Esophagus (tissue), 2 donors: Measurements from ENCODE around the gene ATP5F1D. TPM values are rescaled to one million over a fixed set of nuclear protein-coding genes. Genes with fewer than 3 reads are reported as not detected.
A peak's percentile ranks its signal among the peaks of the same experiment; 100 is the strongest.

ENCODE experiments used
- H3K27ac ChIP-seq, 2 donors: one replicate each; pipeline ENCODE4 v1.5.1; 2013; ENCODE audit warnings: low read depth in 2 of 2, mild to moderate bottlenecking in 2 of 2, inconsistent platforms in 1 of 2, low read length in 1 of 2, moderate library complexity in 1 of 2
- H3K27me3 ChIP-seq, 2 donors: one replicate each; pipeline ENCODE4 v1.6.1; 2013; ENCODE audit warnings: low read length in 2 of 2, control low read depth in 1 of 2, mild to moderate bottlenecking in 1 of 2; ENCODE audit not compliant: insufficient read depth in 2 of 2, control insufficient read depth in 1 of 2
- H3K36me3 ChIP-seq, 2 donors: one replicate each; pipeline ENCODE4 v1.6.1; 2013; ENCODE audit warnings: low read length in 1 of 2; ENCODE audit not compliant: control insufficient read depth in 2 of 2, insufficient read depth in 2 of 2
- H3K4me1 ChIP-seq, 2 donors: one replicate each; pipeline ENCODE4 v1.6.1; 2013; ENCODE audit warnings: low read length in 1 of 2; ENCODE audit not compliant: control insufficient read depth in 2 of 2, insufficient read depth in 2 of 2
- H3K4me3 ChIP-seq, 2 donors: one replicate each; pipeline ENCODE4 v1.5.1; 2013; ENCODE audit warnings: low read length in 2 of 2, mild to moderate bottlenecking in 2 of 2, low read depth in 1 of 2, moderate library complexity in 1 of 2
- H3K9me3 ChIP-seq, 2 donors: one replicate each; pipeline ENCODE4 v1.6.1; 2013; ENCODE audit warnings: mild to moderate bottlenecking in 2 of 2, low read depth in 1 of 2, low read length in 1 of 2, moderate library complexity in 1 of 2; ENCODE audit not compliant: control insufficient read depth in 2 of 2, insufficient read depth in 1 of 2
- WGBS, 2 donors: extraction: QIAGEN DNeasy Blood & Tissue Kit; methylation state at CpG; one replicate each; pipeline ENCODE4 v1.1.7; 2013; 5-methylcytosine and 5-hydroxymethylcytosine counted together
- polyA plus RNA-seq, 2 donors: library from polyadenylated mRNA; stranded (reverse); fragments of 200-250 nt; gene quantifications; one replicate each; pipeline ENCODE4 v1.2.3, GENCODE V29; 2013
- donor health status: healthy with polysubstance abuse.
- donor health status: Bipolar disorder and iron deficiency.

Gene ATP5F1D
- polyA plus RNA-seq, 2 donors = 234 to 289 TPM

DNA sequence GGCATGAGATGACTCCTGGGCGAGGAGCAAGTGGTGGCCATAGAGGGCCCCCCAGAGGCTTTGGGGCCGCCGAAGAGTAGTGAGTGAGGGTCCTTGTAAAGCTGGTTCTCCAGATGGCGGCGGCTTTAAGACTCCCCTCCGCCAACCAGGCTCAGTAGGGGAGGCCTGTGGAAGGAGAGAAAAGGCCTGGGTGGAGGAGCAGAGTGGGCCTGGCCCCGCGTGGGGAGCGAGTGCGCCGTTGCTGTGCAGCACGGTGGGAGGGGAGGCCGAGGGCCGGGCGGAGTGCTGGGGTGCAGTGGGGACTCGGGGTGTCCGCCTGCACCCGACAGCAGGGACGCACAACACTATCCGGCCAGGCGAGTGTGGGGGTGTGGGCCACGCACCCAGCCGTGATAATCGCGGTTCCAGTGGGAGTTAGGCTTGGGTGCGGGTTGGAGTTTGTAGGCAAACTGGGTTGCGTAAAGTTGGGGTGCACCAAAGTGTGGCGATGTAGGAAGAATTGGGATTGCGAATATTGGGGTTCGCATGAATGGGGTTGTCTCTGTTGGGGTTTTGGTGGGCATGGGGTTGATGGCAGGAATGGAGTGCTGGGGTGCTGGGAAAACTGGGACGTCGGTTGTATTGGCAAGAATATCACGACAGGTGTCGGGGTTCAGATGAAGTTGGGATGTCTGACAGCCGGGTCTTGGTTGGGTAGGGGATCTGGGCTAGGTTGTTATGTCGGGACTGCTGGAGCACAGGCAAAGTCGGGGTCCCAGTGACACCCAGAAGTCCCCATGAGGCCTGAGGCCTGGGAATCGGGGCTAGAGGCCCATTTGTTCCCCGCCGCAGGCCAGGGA, 26.9 kb downstream of the ATP5F1D start:
- Histone ChIP-seq H3K36me3 (peaks cover 3 to 26% of the 10 kb centered on the region in 2 donors), H3K4me1 (peaks cover 9 to 62% of the 10 kb centered on the region in 2 donors), H3K4me3 (peak overlapping the region in 1 of 2 donors; percentile 59), H3K27me3 (no peaks in the 10 kb centered on the region), H3K27ac (peak overlapping the region; percentile 60 to 88), H3K9me3 (no peaks in the 10 kb centered on the region)
- WGBS, 2 donors = 47 to 55% methylated on average over 40 of the region's 40 CpGs

- WGBS, 2 donors = 0 to 1% methylated on average over 41 to 50 of the region's 50 CpGs
Observed at GRCh38 chr19:1269065-1269477, 27.5 kb downstream of the ATP5F1D start, which contains the start of gene CIRBP. TSS of gene CIRBP (plus strand) at chr19:1269332. CDS start at chr19:1270934, 1,602 bp downstream.

DNA sequence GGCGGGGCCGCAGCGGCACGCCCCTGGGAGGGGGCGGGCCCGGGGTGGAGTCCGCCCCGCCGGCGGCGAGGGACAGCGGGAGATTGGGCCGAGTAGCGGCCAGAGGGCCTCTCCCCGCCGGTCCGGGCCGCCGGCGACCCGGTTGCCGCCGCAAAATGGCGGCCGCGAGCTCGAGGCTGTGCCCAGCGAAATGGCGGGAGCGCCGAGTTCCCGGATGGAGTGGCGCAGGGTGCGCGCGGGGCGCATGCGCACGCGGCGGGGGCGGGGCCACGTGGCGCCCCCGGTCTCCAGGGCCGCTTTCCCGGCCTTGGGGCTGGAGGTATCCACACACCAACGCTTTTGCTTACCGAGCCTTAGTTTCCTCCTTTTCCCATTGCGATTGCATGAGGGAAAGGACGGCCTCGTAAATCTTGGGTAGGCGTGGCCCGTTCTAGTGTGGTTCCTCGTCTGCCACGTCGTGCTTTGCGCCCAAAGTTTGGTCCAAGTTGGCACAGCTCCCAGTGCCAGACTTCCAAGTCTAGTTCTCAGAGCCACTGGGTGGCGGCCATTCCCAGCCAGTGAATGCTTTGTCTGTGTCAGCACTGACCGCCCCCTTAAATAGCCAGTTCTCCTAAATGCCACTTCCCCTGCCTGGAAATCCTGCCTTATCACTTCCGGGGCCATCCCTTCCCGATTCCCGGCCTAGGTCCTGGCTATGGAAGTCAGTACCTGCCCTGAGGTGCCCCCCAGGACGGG, 28.1 kb downstream of the ATP5F1D start:
- Histone ChIP-seq H3K27me3 (no peaks in the 10 kb centered on the region), H3K27ac (peak overlapping the region; percentile 100), H3K9me3 (no peaks in the 10 kb centered on the region), H3K36me3 (peaks cover 3 to 33% of the 10 kb centered on the region in 2 donors), H3K4me3 (peak overlapping the region; percentile 59 to 72), H3K4me1 (peaks cover 9 to 63% of the 10 kb centered on the region in 2 donors)
- WGBS, 2 donors = 0 to 1% methylated on average over 24 to 64 of the region's 64 CpGs

More at GRCh38 chr19:1269065-1269477, 27.5 kb downstream of the ATP5F1D start, which contains the start of gene CIRBP:
- H3K27me3 ChIP-seq = no peaks in the 10 kb centered on the region
- peaks cover 9 to 64% of the 10 kb centered on the region in 2 donors for H3K4me1 ChIP-seq
- H3K27ac ChIP-seq = peak within 1 kb of the TSS; percentile 100
- peak within 1 kb of the TSS; percentile 59 to 72 for H3K4me3 ChIP-seq
- H3K9me3 ChIP-seq = no peaks in the 10 kb centered on the region
- H3K36me3 ChIP-seq = peaks cover 3 to 28% of the 10 kb centered on the region in 2 donors

DNA sequence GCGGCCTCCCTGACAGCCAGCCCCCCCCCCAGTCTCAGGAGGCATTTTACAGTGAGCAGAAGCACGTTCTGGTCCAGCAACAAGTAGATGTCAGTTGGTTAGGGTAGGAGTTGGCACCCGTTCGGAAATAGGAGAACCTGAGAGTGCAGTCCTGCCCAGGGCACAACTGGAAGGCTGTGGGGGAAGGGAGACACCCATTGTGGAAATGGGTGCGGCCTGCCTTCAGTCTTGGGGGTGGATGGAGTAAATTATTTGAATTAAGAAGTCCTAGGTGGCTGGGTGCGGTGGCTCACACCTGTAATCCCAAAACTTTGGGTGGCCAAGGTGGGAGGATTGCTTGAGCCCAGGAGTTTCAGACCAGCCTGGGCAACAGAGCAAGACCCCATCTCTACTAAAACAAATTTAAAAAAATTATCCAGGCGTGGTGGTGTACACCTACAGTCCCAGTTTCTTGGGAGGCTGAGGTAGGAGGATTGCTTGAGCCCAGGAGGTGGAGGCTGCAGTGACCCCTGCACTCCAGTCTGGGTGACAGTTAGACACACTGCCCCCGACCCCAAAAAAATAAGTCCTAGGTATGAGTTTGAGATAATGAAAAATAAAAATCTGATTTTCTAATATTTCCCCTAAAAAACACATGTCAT, 28.8 kb downstream of the ATP5F1D start:
- H3K4me3 ChIP-seq = peak overlapping the region; percentile 59 to 72
- peak overlapping the region; percentile 100 for H3K27ac ChIP-seq
- H3K9me3 ChIP-seq = no peaks in the 10 kb centered on the region
- peaks cover 3 to 38% of the 10 kb centered on the region in 2 donors for H3K36me3 ChIP-seq
- no peaks in the 10 kb centered on the region for H3K27me3 ChIP-seq
- H3K4me1 ChIP-seq = peaks cover 9 to 56% of the 10 kb centered on the region in 2 donors
- WGBS, 2 donors = 14 to 16% methylated on average over 8 of the region's 8 CpGs

- Histone ChIP-seq H3K9me3 (no peaks in the 10 kb centered on the region), H3K4me1 (peaks cover 6 to 51% of the 10 kb centered on the region in 2 donors), H3K27me3 (no peaks in the 10 kb centered on the region), H3K36me3 (peaks cover 3 to 38% of the 10 kb centered on the region in 2 donors), H3K4me3 (peak overlapping the region; percentile 26 to 59), H3K27ac (peak overlapping the region; percentile 100)
- 36 to 38% methylated on average over 26 of the region's 26 CpGs for WGBS, 2 donors
Observed at GRCh38 chr19:1270854-1271527, 29.4 kb downstream of the ATP5F1D start.

GRCh38 chr19:1271528-1272422, 30.2 kb downstream of the ATP5F1D start:
- Histone ChIP-seq H3K4me1 (peaks cover 6 to 55% of the 10 kb centered on the region in 2 donors), H3K27me3 (no peaks in the 10 kb centered on the region), H3K4me3 (peak overlapping the region; percentile 8 to 59), H3K27ac (peak overlapping the region in 1 of 2 donors; percentile 100), H3K36me3 (peaks cover 3 to 40% of the 10 kb centered on the region in 2 donors), H3K9me3 (no peaks in the 10 kb centered on the region)
- WGBS, 2 donors = 57 to 61% methylated on average over 34 to 37 of the region's 37 CpGs

- Histone ChIP-seq H3K27ac (peak overlapping the region; percentile 46 to 100), H3K9me3 (no peaks in the 10 kb centered on the region), H3K36me3 (peaks cover 3 to 43% of the 10 kb centered on the region in 2 donors), H3K4me3 (peak overlapping the region in 1 of 2 donors; percentile 59), H3K27me3 (no peaks in the 10 kb centered on the region), H3K4me1 (peaks cover 4 to 50% of the 10 kb centered on the region in 2 donors)
- 58 to 62% methylated on average over 33 of the region's 33 CpGs for WGBS, 2 donors
Observed at GRCh38 chr19:1272423-1273262, 31.1 kb downstream of the ATP5F1D start.
